SK-N-MC (cell line): ENCODE data around the gene SLBP.

Experiments
- EZH2 ChIP-seq: fragments of 200-600 bp; sonication (generic); IDR thresholded peaks from one replicate; pipeline ENCODE4 v1.6.1; 2017; ENCODE audit warnings: antibody characterized with exemption
- FOXP2 ChIP-seq: optimal IDR thresholded peaks from 2 replicates; pipeline ENCODE3; 2011; ENCODE audit warnings: mild to moderate bottlenecking, moderate library complexity; ENCODE audit not compliant: insufficient read depth; ENCODE audit errors: extremely low read length, control extremely low read depth
- POLR2AphosphoS5 ChIP-seq: IDR thresholded peaks from 2 replicates; pipeline ENCODE4 v1.6.1; 2012; ENCODE audit warnings: mild to moderate bottlenecking, low read depth, low read length, borderline replicate concordance

- TF ChIP-seq EZH2, result no peak
- no peak for TF ChIP-seq POLR2AphosphoS5
- TF ChIP-seq FOXP2, result no peak
Observed at GRCh38 chr4:1663549-1663948, 48.6 kb downstream of the SLBP start.
